ENCODE results near the gene SEC23IP.
"Not testable (repeated sequence)": the region's sequence is repeated elsewhere in the genome, so short reads cannot be mapped to it uniquely, and the experiment has no call there.

DNA sequence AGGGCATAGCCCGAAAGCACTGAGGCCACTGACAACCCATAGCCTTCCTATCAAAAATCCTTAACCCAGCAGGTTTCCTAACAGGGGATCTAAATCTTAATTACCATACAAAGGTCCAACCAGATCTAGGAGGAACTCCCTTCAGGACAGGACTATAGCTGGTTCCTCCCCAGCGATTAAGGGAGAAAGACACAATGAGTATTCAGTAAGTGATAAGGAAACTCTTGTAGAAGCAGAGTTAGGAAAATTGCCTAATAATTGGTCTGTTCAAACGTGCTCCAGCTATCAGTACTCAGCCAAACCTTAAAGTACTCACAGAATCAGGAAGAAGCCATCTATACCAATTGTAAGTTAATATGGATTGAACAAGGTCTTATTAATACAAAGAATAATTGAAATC lies 3.3 kb upstream of the SEC23IP start:
- not testable (repeated sequence) for TF ChIP-seq POLR2A (IDR thresholded peaks at IDR 0.05; ENCODE audit: extremely low read depth, insufficient read length); MYC (IDR thresholded peaks at IDR 0.05; ENCODE audit: low read depth, low read length)
- TF ChIP-seq, protein P1, sequence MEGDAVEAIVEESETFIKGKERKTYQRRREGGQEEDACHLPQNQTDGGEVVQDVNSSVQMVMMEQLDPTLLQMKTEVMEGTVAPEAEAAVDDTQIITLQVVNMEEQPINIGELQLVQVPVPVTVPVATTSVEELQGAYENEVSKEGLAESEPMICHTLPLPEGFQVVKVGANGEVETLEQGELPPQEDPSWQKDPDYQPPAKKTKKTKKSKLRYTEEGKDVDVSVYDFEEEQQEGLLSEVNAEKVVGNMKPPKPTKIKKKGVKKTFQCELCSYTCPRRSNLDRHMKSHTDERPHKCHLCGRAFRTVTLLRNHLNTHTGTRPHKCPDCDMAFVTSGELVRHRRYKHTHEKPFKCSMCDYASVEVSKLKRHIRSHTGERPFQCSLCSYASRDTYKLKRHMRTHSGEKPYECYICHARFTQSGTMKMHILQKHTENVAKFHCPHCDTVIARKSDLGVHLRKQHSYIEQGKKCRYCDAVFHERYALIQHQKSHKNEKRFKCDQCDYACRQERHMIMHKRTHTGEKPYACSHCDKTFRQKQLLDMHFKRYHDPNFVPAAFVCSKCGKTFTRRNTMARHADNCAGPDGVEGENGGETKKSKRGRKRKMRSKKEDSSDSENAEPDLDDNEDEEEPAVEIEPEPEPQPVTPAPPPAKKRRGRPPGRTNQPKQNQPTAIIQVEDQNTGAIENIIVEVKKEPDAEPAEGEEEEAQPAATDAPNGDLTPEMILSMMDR (IDR thresholded peaks at IDR 0.05; ENCODE audit: low read depth, low read length) = not testable (repeated sequence)
